D721Med (cell line): ENCODE results near the gene S100A7.

Experiments
- DNase-seq: peaks from one replicate; pipeline ENCODE4 v3.0.0; 2011; ENCODE audit warnings: low spot score; ENCODE audit not compliant: insufficient read length
- FAIRE-seq: peaks from 2 replicates; lab custom pipeline; 2011; peaks lifted over from hg19 to GRCh38; lab: Jason Lieb, UNC
- CTCF ChIP-seq: IDR thresholded peaks from 2 replicates; pipeline ENCODE4 v1.5.1; 2012; ENCODE audit warnings: mild to moderate bottlenecking, control low read depth; ENCODE audit not compliant: insufficient read depth; ENCODE audit errors: missing control alignments

S100A7 gene

GRCh38 chr1:153503766-153504165 lies 43.3 kb upstream of the S100A7 start:
- TF ChIP-seq CTCF, result no peak

GRCh38 chr1:153498746-153499145 lies 38.3 kb upstream of the S100A7 start:
- TF ChIP-seq CTCF, result no peak
- FAIRE-seq, result no peak
- no peak for DNase-seq

More at GRCh38 chr1:153503766-153504165, 43.3 kb upstream of the S100A7 start:
- no peak for DNase-seq
- no peak for FAIRE-seq

- DNase-seq (no peak), FAIRE-seq (no peak)
- no peak for TF ChIP-seq CTCF
Measured at GRCh38 chr1:153495536-153495935, 35.1 kb upstream of the S100A7 start.

- DNase-seq (peak; percentile 56), FAIRE-seq (no peak)
- TF ChIP-seq CTCF, result peak; percentile 97
Measured at GRCh38 chr1:153494976-153495535, 34.6 kb upstream of the S100A7 start.

GRCh38 chr1:153493343-153493960 lies 33.0 kb upstream of the S100A7 start:
- FAIRE-seq, result no peak
- no peak for TF ChIP-seq CTCF
- DNase-seq, result no peak

GRCh38 chr1:153490272-153491051 lies 30.0 kb upstream of the S100A7 start:
- DNase-seq, result no peak
- no peak for TF ChIP-seq CTCF

More at GRCh38 chr1:153490272-153491051, 30.0 kb upstream of the S100A7 start:
- FAIRE-seq, result no peak
